Panc1 (cell line): ENCODE measurements around the gene SIK3. TPM values are rescaled to one million over a fixed set of nuclear protein-coding genes. Genes with fewer than 3 reads are reported as not detected.

Experiments
- ATAC-seq: fragments of 200-7000 bp; cut with Tn5 transposase; 2 replicates; pipeline ENCODE4 v1.9.1; 2020; ENCODE audit warnings: mild to moderate bottlenecking, moderate library complexity
- BruUV-seq: library from RNA; stranded (reverse); fragments of 400-500 nt; replicated peaks from 2 replicates; lab custom pipeline; 2021; lab: Mats Ljungman, UMichigan
- CTCF ChIA-PET: fragments of 300-600 bp; sonication (Branson Sonifier 250); formaldehyde crosslinking; loops from one replicate; lab custom pipeline; 2022; ENCODE audit warnings: antibody characterized with exemption; lab: Charles Lee
- POLR2A ChIA-PET: fragments of 300-600 bp; sonication (Branson Sonifier 250); formaldehyde crosslinking; loops from one replicate; lab custom pipeline; 2022; ENCODE audit warnings: antibody characterized with exemption; lab: Charles Lee
- DNase-seq: peaks from one replicate; pipeline ENCODE4 v3.0.0-alpha.2; 2010; ENCODE audit warnings: low read depth, low spot score
- H3K27ac ChIP-seq: 2 replicates; pipeline ENCODE4 v1.5.1; 2011; ENCODE audit warnings: mild to moderate bottlenecking, low read length, inconsistent platforms
- H3K27me3 ChIP-seq: fragments of 200-500 bp; sonication (Bioruptor generic); 2 replicates; pipeline ENCODE4 v1.6.0; 2014; ENCODE audit warnings: low read length, inconsistent platforms; ENCODE audit not compliant: control insufficient read depth, insufficient read depth
- H3K36me3 ChIP-seq: fragments of 200-500 bp; sonication (Bioruptor generic); 2 replicates; pipeline ENCODE4 v1.5.1; 2014; ENCODE audit warnings: inconsistent platforms, mild to moderate bottlenecking, low read length, moderate library complexity; ENCODE audit not compliant: control insufficient read depth, insufficient read depth
- H3K4me1 ChIP-seq: 2 replicates; pipeline ENCODE4 v1.5.1; 2011; ENCODE audit warnings: inconsistent platforms, mild to moderate bottlenecking, low read length, moderate library complexity; ENCODE audit not compliant: control insufficient read depth, insufficient read depth
- H3K4me3 ChIP-seq, 2 experiments: 2 replicates each; pipeline ENCODE4 v1.5.1; 2011 to 2012; ENCODE audit warnings: low read depth in 2 of 2, low read length in 2 of 2, mild to moderate bottlenecking in 2 of 2, inconsistent platforms in 1 of 2, moderate library complexity in 1 of 2
- H3K9me3 ChIP-seq: fragments of 200-500 bp; sonication (Bioruptor generic); 2 replicates; pipeline ENCODE4 v1.5.1; 2014; ENCODE audit warnings: low read depth, mild to moderate bottlenecking, inconsistent platforms, low read length, moderate library complexity; ENCODE audit not compliant: control insufficient read depth, insufficient read depth
- POLR2AphosphoS5 ChIP-seq: IDR thresholded peaks from 2 replicates; pipeline ENCODE4 v1.6.1; 2012; ENCODE audit warnings: mild to moderate bottlenecking, low read depth, low read length, moderate library complexity
- SIN3A ChIP-seq: IDR thresholded peaks from 2 replicates; pipeline ENCODE4 v1.6.1; 2012; ENCODE audit warnings: low read depth, mild to moderate bottlenecking, low read length, moderate library complexity, borderline replicate concordance; ENCODE audit not compliant: insufficient read depth
- TCF7L2 ChIP-seq: IDR thresholded peaks from 2 replicates; pipeline ENCODE4 v1.6.1; 2011; ENCODE audit warnings: mild to moderate bottlenecking, low read depth, low read length, inconsistent platforms
- in situ Hi-C: cut with HindIII; loops from 2 replicates; pipeline ENCODE4 v1.10.0; 2016; ENCODE audit warnings: low sequenced_read_pairs, low pct_unique_long_range_greater_than_20kb
- intact Hi-C: fragments of 100-400 bp; cut with micrococcal nuclease; formaldehyde crosslinking; loops from one replicate; pipeline ENCODE4 v1.10.0; 2022; ENCODE audit not compliant: unreplicated experiment
- total RNA-seq: library from RNA; stranded (reverse); gene quantifications from one replicate; pipeline ENCODE4 v1.2.1, GENCODE V29; 2021; ENCODE audit not compliant: unreplicated experiment
- TF ChIP-seq, protein P1 (sequence below): fragments of 450-650 bp; IDR thresholded peaks from 2 replicates; pipeline ENCODE4 v1.5.1; 2017; ENCODE audit warnings: mild to moderate bottlenecking
- TF ChIP-seq, protein P2 (sequence below), 2 experiments: IDR thresholded peaks; 2 replicates each; pipeline ENCODE4 v1.6.1; 2011 to 2012; ENCODE audit warnings: low read depth in 2 of 2, control low read depth in 1 of 2, low read length in 1 of 2, mild to moderate bottlenecking in 1 of 2, moderate library complexity in 1 of 2; ENCODE audit not compliant: insufficient read depth in 1 of 2

Gene SIK3
- total RNA-seq, 1 experiment from 2014 or later = 39.7 TPM

DNA sequence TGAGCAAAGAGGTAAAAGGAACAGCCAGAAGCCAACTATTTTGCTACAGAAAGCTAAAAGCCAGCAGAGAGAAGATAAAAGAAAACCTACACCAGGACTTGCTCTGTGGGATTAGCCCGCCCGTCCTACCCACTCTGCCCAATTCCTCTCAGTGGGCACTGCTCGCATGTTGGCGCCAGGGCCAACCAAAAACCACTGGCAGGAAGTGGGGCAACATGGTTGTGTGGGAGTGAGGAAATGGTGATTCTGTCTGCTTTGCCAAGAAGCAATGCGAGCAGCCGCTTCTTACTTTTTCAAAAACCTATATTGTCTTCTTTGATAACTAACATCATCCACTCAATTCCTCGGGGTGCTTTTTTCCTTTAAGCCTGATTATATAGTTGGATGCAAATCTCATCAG lies 246.6 kb downstream of the SIK3 start:
- in situ Hi-C loops (no loop called here), intact Hi-C loops (no loop called here)
- H3K27me3 ChIP-seq = no peaks in the 10 kb centered on the region
- no peak overlapping the region for H3K27ac ChIP-seq
- no peaks in the 10 kb centered on the region; the same call in 1 of the 2 replicates for H3K36me3 ChIP-seq
- H3K9me3 ChIP-seq = no peaks in the 10 kb centered on the region
- ATAC-seq (no peak), DNase-seq (no peak)
- TF ChIP-seq SIN3A (no peak), TCF7L2 (no peak), POLR2AphosphoS5 (no peak)
- TF ChIP-seq, protein P1, sequence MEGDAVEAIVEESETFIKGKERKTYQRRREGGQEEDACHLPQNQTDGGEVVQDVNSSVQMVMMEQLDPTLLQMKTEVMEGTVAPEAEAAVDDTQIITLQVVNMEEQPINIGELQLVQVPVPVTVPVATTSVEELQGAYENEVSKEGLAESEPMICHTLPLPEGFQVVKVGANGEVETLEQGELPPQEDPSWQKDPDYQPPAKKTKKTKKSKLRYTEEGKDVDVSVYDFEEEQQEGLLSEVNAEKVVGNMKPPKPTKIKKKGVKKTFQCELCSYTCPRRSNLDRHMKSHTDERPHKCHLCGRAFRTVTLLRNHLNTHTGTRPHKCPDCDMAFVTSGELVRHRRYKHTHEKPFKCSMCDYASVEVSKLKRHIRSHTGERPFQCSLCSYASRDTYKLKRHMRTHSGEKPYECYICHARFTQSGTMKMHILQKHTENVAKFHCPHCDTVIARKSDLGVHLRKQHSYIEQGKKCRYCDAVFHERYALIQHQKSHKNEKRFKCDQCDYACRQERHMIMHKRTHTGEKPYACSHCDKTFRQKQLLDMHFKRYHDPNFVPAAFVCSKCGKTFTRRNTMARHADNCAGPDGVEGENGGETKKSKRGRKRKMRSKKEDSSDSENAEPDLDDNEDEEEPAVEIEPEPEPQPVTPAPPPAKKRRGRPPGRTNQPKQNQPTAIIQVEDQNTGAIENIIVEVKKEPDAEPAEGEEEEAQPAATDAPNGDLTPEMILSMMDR = no peak
- TF ChIP-seq, protein P2, sequence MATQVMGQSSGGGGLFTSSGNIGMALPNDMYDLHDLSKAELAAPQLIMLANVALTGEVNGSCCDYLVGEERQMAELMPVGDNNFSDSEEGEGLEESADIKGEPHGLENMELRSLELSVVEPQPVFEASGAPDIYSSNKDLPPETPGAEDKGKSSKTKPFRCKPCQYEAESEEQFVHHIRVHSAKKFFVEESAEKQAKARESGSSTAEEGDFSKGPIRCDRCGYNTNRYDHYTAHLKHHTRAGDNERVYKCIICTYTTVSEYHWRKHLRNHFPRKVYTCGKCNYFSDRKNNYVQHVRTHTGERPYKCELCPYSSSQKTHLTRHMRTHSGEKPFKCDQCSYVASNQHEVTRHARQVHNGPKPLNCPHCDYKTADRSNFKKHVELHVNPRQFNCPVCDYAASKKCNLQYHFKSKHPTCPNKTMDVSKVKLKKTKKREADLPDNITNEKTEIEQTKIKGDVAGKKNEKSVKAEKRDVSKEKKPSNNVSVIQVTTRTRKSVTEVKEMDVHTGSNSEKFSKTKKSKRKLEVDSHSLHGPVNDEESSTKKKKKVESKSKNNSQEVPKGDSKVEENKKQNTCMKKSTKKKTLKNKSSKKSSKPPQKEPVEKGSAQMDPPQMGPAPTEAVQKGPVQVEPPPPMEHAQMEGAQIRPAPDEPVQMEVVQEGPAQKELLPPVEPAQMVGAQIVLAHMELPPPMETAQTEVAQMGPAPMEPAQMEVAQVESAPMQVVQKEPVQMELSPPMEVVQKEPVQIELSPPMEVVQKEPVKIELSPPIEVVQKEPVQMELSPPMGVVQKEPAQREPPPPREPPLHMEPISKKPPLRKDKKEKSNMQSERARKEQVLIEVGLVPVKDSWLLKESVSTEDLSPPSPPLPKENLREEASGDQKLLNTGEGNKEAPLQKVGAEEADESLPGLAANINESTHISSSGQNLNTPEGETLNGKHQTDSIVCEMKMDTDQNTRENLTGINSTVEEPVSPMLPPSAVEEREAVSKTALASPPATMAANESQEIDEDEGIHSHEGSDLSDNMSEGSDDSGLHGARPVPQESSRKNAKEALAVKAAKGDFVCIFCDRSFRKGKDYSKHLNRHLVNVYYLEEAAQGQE (IDR thresholded peaks at IDR 0.05; ENCODE audit: insufficient read depth in 1 of 2, low read depth in 2 of 2, low read length in 1 of 2) = no peak
- POLR2A ChIA-PET = no interaction called here
- no peak overlapping the region for H3K4me3 ChIP-seq
- BruUV-seq = no TSS peak
- CTCF ChIA-PET = interaction anchor here (0.6 kb wide), 1 partner anchor 18 kb away, joined by 3 read pairs; no protein-coding TSS in a partner anchor
- H3K4me1 ChIP-seq = peaks cover 8% of the 10 kb centered on the region; the same call in 1 of the 2 replicates

DNA sequence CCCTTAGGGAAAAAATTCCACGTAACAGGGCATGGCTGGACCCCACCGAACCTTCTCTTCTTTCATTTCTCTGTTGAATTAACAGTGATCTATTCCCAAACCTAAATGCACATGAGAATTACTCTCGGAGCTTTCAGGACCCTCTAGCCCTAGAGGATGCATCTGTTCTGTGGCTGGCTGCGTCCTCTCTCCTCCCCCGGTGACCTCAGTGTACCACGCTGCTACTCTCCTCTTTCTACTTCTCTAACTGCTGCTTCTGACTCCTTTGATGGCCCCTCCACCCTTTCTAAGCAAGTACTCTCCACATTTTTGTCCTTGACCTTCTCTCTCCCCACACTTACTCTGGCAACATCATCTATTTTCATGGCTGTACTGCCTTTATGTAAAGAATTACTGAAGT lies 248.7 kb downstream of the SIK3 start:
- DNase-seq = no peak
- TF ChIP-seq, protein P1 = no peak
- TF ChIP-seq SIN3A (no peak), POLR2AphosphoS5 (no peak), TCF7L2 (no peak)
- TF ChIP-seq, protein P2 (IDR thresholded peaks at IDR 0.05; ENCODE audit: insufficient read depth in 1 of 2, low read depth in 2 of 2, low read length in 1 of 2) = no peak
- in situ Hi-C loops = no loop called here
- BruUV-seq = no TSS peak
- Histone ChIP-seq H3K27ac (no peak overlapping the region), H3K4me3 (no peak overlapping the region), H3K9me3 (no peaks in the 10 kb centered on the region), H3K27me3 (no peaks in the 10 kb centered on the region), H3K36me3 (no peaks in the 10 kb centered on the region; the same call in none of the 2 replicates), H3K4me1 (peaks cover 8% of the 10 kb centered on the region; the same call in 1 of the 2 replicates)
- no peak for ATAC-seq
- ChIA-PET CTCF (no interaction called here), POLR2A (interaction anchor here (0.7 to 0.8 kb wide), 2 partner anchors 249 to 371 kb away, joined by 3 read pairs; no protein-coding TSS in a partner anchor)
- intact Hi-C loops = no loop called here
